ENCODE data around the gene IPPK. TPM values are rescaled to one million over a fixed set of nuclear protein-coding genes. Genes with fewer than 3 reads are reported as not detected.

Gene IPPK
- total RNA-seq, result 10 to 100 TPM in 2 of 10 donors, 1 to 10 TPM in 8; 6.5 to 17.8 (median 8.5) TPM
- 1 to 10 TPM; 5.2 to 8.2 TPM for polyA plus RNA-seq
- long read RNA-seq, donor 1, full-length matches to known transcripts, result 6 of 12 reads
- long read RNA-seq, donor 1, partial matches to known transcripts, result 3 of 12 reads
- long read RNA-seq, donor 1, other reads (novel, unspliced or antisense), result 3 of 12 reads
- long read RNA-seq, donor 2, full-length matches to known transcripts, result 7 of 15 reads
- long read RNA-seq, donor 2, partial matches to known transcripts, result 7 of 15 reads
- long read RNA-seq, donor 2, other reads (novel, unspliced or antisense), result 1 of 15 reads
- long read RNA-seq, donor 3, full-length matches to known transcripts, result 51 of 99 reads
- long read RNA-seq, donor 3, partial matches to known transcripts, result 36 of 99 reads
- long read RNA-seq, donor 3, other reads (novel, unspliced or antisense), result 12 of 99 reads

DNA sequence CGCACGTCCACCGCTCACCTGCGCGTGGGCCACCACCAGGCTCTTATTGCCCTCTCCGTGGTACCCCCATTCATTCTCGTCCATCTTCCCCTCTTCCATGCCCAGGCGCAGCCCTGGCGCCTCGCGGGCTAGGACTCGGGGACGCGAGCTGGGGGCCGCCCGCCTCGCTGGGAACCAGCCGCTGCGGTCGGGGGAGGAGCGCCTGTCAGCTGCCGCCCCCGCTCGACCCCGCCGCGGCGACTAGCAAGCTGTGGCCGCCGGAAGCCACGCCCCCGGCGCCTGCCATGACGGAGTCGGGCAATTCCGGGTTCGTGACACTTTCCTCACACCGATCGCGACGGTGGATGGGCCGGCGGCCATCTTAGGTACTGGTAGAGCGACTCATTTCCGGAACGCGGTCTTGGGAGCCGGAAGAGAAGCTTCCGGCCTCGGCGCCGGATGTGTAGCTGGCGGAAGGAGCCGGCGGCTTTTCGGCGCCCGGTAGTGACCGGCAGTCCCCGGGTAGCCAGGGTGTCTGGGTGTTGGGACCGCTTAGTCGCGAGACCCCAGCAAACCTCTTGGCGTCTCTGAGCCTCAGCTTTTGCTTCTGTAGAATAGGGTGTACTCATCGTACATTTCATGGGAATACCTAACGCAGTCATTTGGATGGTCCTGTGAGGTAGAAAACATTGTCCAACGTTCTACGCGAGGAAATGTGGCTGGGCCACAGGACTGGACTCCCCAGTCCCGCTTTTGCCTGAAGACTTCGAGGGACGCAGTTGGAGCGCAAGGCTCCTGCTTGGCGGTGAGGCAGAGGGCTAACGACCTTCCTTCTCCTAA is at the start of gene IPPK:
Gene IPPK (minus strand): TSS at position 242 of the 819 bp plus-strand sequence. CDS start 143 bp downstream, at position 99.
- 0 to 1% methylated on average over 73 to 75 of the region's 75 CpGs for WGBS, 2 donors

GRCh38 chr9:92719028-92719647 is 49.2 kb upstream of the IPPK start:
- Histone ChIP-seq H3K4me1 (peaks cover 6 to 27% (median 21%) of the 10 kb centered on the region in 9 donors), H3K27ac (no peak overlapping the region), H3K36me3 (peaks cover 11 to 96% (median 52%) of the 10 kb centered on the region in 9 donors), H3K9me3 (no peaks in the 10 kb centered on the region), H3K27me3 (no peaks in the 10 kb centered on the region), H3K4me3 (no peak overlapping the region)
- DNase-seq (no peak), ATAC-seq (no peak)
- intact Hi-C loops (cut with DNase I), result loop anchor here in 4 of 10 donors (5.0 kb wide), 4 partner anchors 43 to 73 kb away; partner anchors contain the start of genes BICD2 (in 1 of the 4) and IPPK (in 1 of the 4)
- 90 to 93% methylated on average over 34 of the region's 34 CpGs for WGBS, 2 donors
- TF ChIP-seq, protein P1, sequence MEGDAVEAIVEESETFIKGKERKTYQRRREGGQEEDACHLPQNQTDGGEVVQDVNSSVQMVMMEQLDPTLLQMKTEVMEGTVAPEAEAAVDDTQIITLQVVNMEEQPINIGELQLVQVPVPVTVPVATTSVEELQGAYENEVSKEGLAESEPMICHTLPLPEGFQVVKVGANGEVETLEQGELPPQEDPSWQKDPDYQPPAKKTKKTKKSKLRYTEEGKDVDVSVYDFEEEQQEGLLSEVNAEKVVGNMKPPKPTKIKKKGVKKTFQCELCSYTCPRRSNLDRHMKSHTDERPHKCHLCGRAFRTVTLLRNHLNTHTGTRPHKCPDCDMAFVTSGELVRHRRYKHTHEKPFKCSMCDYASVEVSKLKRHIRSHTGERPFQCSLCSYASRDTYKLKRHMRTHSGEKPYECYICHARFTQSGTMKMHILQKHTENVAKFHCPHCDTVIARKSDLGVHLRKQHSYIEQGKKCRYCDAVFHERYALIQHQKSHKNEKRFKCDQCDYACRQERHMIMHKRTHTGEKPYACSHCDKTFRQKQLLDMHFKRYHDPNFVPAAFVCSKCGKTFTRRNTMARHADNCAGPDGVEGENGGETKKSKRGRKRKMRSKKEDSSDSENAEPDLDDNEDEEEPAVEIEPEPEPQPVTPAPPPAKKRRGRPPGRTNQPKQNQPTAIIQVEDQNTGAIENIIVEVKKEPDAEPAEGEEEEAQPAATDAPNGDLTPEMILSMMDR (IDR thresholded peaks at IDR 0.05), result no peak

More for the DNA sequence above, at the start of gene IPPK:
- Histone ChIP-seq H3K36me3 (peaks cover 0 to 16% (median 0%) of the 10 kb centered on the region in 9 donors), H3K9me3 (no peaks in the 10 kb centered on the region), H3K4me1 (peaks cover 4 to 52% (median 40%) of the 10 kb centered on the region in 9 donors), H3K27ac (peak within 1 kb of the TSS; percentile 72 to 98 (median 92)), H3K27me3 (no peaks in the 10 kb centered on the region), H3K4me3 (peak within 1 kb of the TSS; percentile 66 to 98 (median 81))
- DNase-seq (peak; percentile 98), ATAC-seq (peak; percentile 94 to 98 (median 97))
- intact Hi-C loops (cut with DNase I), result loop anchor here in 5 of 10 donors (5.0 kb wide), 4 partner anchors 42 to 122 kb away; no protein-coding TSS in a partner anchor
- TF ChIP-seq, protein P1 (IDR thresholded peaks at IDR 0.05), result no peak

- H3K4me1 ChIP-seq, result peaks cover 6 to 27% (median 21%) of the 10 kb centered on the region in 9 donors
- no peak for DNase-seq
- H3K27ac ChIP-seq, result no peak overlapping the region
- no peak overlapping the region for H3K4me3 ChIP-seq
- no peak for ATAC-seq
- no peaks in the 10 kb centered on the region for H3K27me3 ChIP-seq
- TF ChIP-seq, protein P1 (IDR thresholded peaks at IDR 0.05), result no peak
- intact Hi-C loops (cut with DNase I), result loop anchor here in 4 of 10 donors (5.0 kb wide), 4 partner anchors 44 to 74 kb away; partner anchors contain the start of genes BICD2 (in 1 of the 4) and IPPK (in 1 of the 4)
- 91% methylated on average over 36 to 40 of the region's 40 CpGs for WGBS, 2 donors
- H3K36me3 ChIP-seq, result peaks cover 11 to 100% (median 60%) of the 10 kb centered on the region in 9 donors
- H3K9me3 ChIP-seq, result no peaks in the 10 kb centered on the region
Measured at GRCh38 chr9:92718086-92719001, 48.4 kb upstream of the IPPK start.

Data from heart right ventricle (tissue), 16 donors.